Lower leg skin (tissue), 4 donors: Measurements from ENCODE around the gene CADPS2. TPM values are rescaled to one million over a fixed set of nuclear protein-coding genes. Genes with fewer than 3 reads are reported as not detected.

Experiments used
- DNase-seq, 2 donors: peaks; one replicate each; pipeline ENCODE4 v3.0.0-alpha.2; 2019; ENCODE audit warnings: low spot score in 2 of 2
- H3K4me3 ChIP-seq: fragments of 200-600 bp; sonication (generic); 2 replicates; pipeline ENCODE4 v1.5.1; 2017; ENCODE audit warnings: mild to moderate bottlenecking, low read depth; ENCODE audit not compliant: poor library complexity, severe bottlenecking
- CTCF ChIP-seq, 3 donors: fragments of 450-650 bp; IDR thresholded peaks; one replicate each; pipeline ENCODE4 v1.5.1; 2016; ENCODE audit warnings: antibody characterized with exemption in 3 of 3, mild to moderate bottlenecking in 3 of 3, moderate library complexity in 2 of 3
- POLR2A ChIP-seq, 2 donors: fragments of 450-650 bp; IDR thresholded peaks; one replicate each; pipeline ENCODE4 v1.6.1; 2016 to 2017; ENCODE audit warnings: antibody characterized with exemption in 2 of 2, mild to moderate bottlenecking in 1 of 2, moderate library complexity in 1 of 2
- WGBS, 2 donors: methylation state at CpG; one replicate each; pipeline ENCODE4 v1.1.5; 2018; 5-methylcytosine and 5-hydroxymethylcytosine counted together
- intact Hi-C: fragments of 100-400 bp; cut with DNase I; formaldehyde crosslinking; loops from one replicate; pipeline ENCODE4 v1.15.0; 2023; ENCODE audit warnings: low total_unique reads
- total RNA-seq, 4 donors: library from RNA; depleted of rRNA; stranded (reverse); fragments of >200 nt; gene quantifications; one replicate each; pipeline ENCODE4 v1.1.0, GENCODE V29; 2016

CADPS2 gene
- total RNA-seq, 4 donors from 2014 or later, result 4.1 to 11.6 (median 6.5) TPM

- TF ChIP-seq CTCF (IDR thresholded peaks at IDR 0.05), result no peak
- TF ChIP-seq POLR2A (IDR thresholded peaks at IDR 0.05), result no peak
- intact Hi-C loops, result no loop called here
- no peak overlapping the region for H3K4me3 ChIP-seq
- no peak for DNase-seq
These were observed 432.8 kb downstream of the CADPS2 start for GRCh38 chr7:122453432-122453831.

- no peak for DNase-seq
- WGBS, 2 donors, result 82 to 83% methylated on average over 5 of the region's 5 CpGs
- H3K4me3 ChIP-seq, result no peak overlapping the region
- intact Hi-C loops, result no loop called here
- TF ChIP-seq CTCF (IDR thresholded peaks at IDR 0.05) (no peak), POLR2A (IDR thresholded peaks at IDR 0.05) (no peak)
These were observed 437.2 kb downstream of the CADPS2 start for GRCh38 chr7:122448893-122449589.

- TF ChIP-seq POLR2A (IDR thresholded peaks at IDR 0.05) (no peak), CTCF (IDR thresholded peaks at IDR 0.05) (no peak)
- 43 to 52% methylated on average over 2 of the region's 2 CpGs for whole genome bisulfite sequencing, 2 donors
- intact Hi-C loops, result no loop called here
- no peak overlapping the region for H3K4me3 ChIP-seq
- no peak for DNase-seq
These were observed 443.3 kb downstream of the CADPS2 start for GRCh38 chr7:122442929-122443328.

- DNase-seq, result no peak
- TF ChIP-seq CTCF (IDR thresholded peaks at IDR 0.05), result no peak
- 68 to 81% methylated on average over 1 of the region's 1 CpG for WGBS, 2 donors
- H3K4me3 ChIP-seq, result no peak overlapping the region
- intact Hi-C loops, result no loop called here
These were observed 447.8 kb downstream of the CADPS2 start for GRCh38 chr7:122438492-122438891.

GRCh38 chr7:122438006-122438405 is 448.3 kb downstream of the CADPS2 start:
- 43 to 55% methylated on average over 3 of the region's 3 CpGs for WGBS, 2 donors
- no peak overlapping the region for H3K4me3 ChIP-seq
- TF ChIP-seq POLR2A (IDR thresholded peaks at IDR 0.05), result no peak
- TF ChIP-seq CTCF (IDR thresholded peaks at IDR 0.05), result no peak
- no peak for DNase-seq
- intact Hi-C loops, result no loop called here

GRCh38 chr7:122433765-122434164 is 452.5 kb downstream of the CADPS2 start:
- 56 to 73% methylated on average over 2 of the region's 2 CpGs for WGBS, 2 donors
- intact Hi-C loops, result no loop called here
- no peak for DNase-seq
- H3K4me3 ChIP-seq, result no peak overlapping the region
- no peak for TF ChIP-seq POLR2A (IDR thresholded peaks at IDR 0.05)
- no peak for TF ChIP-seq CTCF (IDR thresholded peaks at IDR 0.05)
